Skeletal muscle satellite cell (primary cell): ENCODE measurements around the gene MRM2.

Experiments used
- H3K27me3 ChIP-seq: 2 replicates; pipeline ENCODE4 v1.7.0; 2013; ENCODE audit warnings: low read length; ENCODE audit not compliant: control insufficient read depth, insufficient read depth
- H3K36me3 ChIP-seq: 2 replicates; pipeline ENCODE4 v1.7.0; 2013; ENCODE audit warnings: mild to moderate bottlenecking, control low read depth, low read length; ENCODE audit not compliant: insufficient read depth
- H3K4me1 ChIP-seq: 2 replicates; pipeline ENCODE4 v1.7.0; 2013; ENCODE audit warnings: low read length; ENCODE audit not compliant: control insufficient read depth, insufficient read depth
- H3K4me2 ChIP-seq: 2 replicates; pipeline ENCODE4 v1.7.0; 2013; ENCODE audit warnings: mild to moderate bottlenecking, low read length
- H3K4me3 ChIP-seq: 2 replicates; pipeline ENCODE4 v1.7.0; 2013; ENCODE audit warnings: low read length
- H3K9ac ChIP-seq: 2 replicates; pipeline ENCODE4 v1.7.0; 2013; ENCODE audit warnings: mild to moderate bottlenecking, low read depth, low read length, moderate library complexity
- H3K9me3 ChIP-seq: replicated peaks from 2 replicates; pipeline ENCODE4 v1.7.0; 2013; ENCODE audit warnings: mild to moderate bottlenecking, control low read depth, low read length

Gene MRM2

DNA sequence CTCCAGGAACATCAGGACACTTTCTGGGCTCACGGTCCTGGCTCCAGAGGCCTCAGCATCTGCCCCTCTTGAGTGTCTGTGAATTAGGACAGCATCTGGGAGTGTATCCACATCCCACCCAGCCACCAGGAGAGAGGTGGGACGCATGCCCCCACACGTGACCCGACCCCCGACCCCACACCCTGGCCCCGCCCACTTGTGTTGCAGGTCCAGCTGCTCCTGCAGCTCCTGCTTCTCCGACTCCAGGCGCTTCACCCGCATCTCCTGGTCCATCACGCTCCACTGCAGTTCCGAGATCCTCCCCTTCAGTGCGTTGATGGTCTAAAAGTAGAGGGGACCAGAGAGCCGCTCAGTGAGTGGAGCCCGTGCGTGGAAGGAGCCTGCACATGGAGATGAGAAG lies 22.9 kb downstream of the MRM2 start:
- H3K36me3 ChIP-seq = peaks cover 56% of the 10 kb centered on the region
- no peak overlapping the region for H3K4me3 ChIP-seq
- no peaks in the 10 kb centered on the region for H3K4me1 ChIP-seq
- no peak overlapping the region for H3K4me2 ChIP-seq
- no peaks in the 10 kb centered on the region for H3K9me3 ChIP-seq
- H3K27me3 ChIP-seq = no peaks in the 10 kb centered on the region
- no peak overlapping the region for H3K9ac ChIP-seq

DNA sequence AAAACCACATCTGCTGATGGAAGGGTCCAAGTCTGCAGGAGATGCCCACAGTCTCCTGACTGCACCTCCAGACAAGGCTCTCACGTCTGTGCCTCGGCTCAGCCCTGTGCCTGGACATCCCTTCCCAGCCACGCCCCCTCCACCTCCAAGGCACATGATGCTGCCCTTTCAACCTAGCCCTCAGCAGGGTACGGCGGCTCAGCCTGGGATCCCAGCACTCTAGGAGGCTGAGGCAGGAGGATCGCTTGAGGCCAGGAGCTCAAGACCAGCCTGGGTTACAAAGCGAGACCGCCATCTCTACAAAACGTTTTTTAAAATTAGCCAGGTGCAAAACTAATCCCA lies 23.6 kb downstream of the MRM2 start:
- peaks cover 59% of the 10 kb centered on the region for H3K36me3 ChIP-seq
- H3K4me1 ChIP-seq = no peaks in the 10 kb centered on the region
- no peaks in the 10 kb centered on the region for H3K27me3 ChIP-seq
- no peak overlapping the region for H3K4me2 ChIP-seq
- no peak overlapping the region for H3K4me3 ChIP-seq
- no peaks in the 10 kb centered on the region for H3K9me3 ChIP-seq
- no peak overlapping the region for H3K9ac ChIP-seq

DNA sequence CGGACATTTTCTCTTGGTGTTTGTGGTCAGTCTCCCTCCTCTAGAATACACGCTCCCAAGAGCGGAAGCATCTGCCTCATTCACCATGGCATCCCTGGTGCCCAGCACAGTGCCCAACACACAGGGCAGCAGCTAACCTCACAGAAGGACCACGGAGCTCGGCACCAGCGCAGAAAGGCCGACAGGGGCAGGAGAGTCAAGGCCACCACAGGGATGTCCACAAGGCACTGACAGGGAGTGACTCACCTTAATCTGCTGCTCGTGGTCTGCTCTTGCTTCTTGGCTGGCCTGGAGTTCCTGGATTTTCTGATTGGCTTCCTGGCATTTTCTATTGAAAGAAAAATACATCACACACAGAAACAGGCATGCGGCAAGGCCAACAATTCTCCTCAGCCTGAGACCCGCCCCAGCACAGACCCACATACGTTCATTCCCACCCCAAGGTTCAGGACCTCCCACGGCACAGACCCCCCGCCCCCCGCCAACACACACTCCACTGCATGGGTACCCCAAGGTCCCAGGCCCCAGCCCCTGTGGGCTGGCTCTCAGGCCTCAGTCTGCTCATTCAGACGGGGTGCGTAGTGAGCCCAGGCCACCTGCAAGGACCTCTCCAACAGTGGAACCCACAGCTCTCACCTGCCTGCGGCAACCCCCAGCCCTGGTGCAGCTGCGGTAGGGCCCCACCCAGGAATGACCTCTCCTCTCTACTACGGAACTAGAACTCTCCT lies 24.1 kb downstream of the MRM2 start:
- Histone ChIP-seq H3K36me3 (peaks cover 57% of the 10 kb centered on the region), H3K9ac (no peak overlapping the region), H3K9me3 (no peaks in the 10 kb centered on the region), H3K27me3 (no peaks in the 10 kb centered on the region), H3K4me2 (no peak overlapping the region), H3K4me1 (no peaks in the 10 kb centered on the region), H3K4me3 (no peak overlapping the region)

DNA sequence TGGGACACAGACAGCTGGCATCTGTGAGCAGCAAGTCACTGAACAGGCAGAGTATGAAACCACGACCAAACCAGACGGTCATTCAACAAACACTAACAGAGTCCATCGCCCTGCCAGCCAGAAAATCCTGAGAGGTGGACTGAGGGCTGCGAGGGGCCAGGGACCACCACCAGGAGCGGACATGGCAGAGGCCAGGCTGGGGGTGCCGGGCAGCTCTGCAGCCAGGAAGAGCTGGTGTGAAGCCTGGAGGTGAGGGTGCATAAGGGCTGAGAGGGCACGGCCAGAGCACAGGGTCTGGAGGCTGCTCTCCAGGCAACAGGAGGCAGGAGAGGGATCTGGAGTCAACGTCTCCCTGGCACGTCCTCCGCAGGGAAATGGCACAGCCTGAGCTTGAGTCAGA lies 24.8 kb downstream of the MRM2 start:
- no peaks in the 10 kb centered on the region for H3K4me1 ChIP-seq

DNA sequence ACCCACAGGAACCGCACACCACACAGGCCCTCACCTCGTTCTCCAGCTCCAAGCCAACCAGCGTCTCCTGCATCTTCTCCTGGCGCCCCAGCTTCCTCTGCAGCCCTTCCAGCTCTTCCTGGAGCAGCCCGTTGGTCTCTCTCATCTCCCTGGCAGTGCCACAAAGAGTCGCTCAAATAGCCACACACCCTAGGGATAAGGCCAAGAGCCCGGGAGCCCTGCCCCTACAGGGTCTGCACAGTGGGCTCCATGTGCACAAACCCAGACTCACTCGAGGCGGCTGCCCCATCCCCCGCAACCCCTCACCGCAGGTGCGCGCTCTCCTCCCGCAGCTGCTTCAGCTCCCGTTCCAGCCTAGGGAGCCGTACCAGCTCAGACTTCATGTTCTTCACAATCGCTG lies 26.2 kb downstream of the MRM2 start:
- Histone ChIP-seq H3K27me3 (no peaks in the 10 kb centered on the region), H3K4me2 (no peak overlapping the region), H3K36me3 (peaks cover 56% of the 10 kb centered on the region), H3K9me3 (no peaks in the 10 kb centered on the region), H3K4me1 (no peaks in the 10 kb centered on the region), H3K4me3 (no peak overlapping the region), H3K9ac (no peak overlapping the region)

More for the DNA sequence above, 24.8 kb downstream of the MRM2 start:
- Histone ChIP-seq H3K36me3 (peaks cover 57% of the 10 kb centered on the region), H3K9me3 (no peaks in the 10 kb centered on the region), H3K4me2 (no peak overlapping the region), H3K27me3 (no peaks in the 10 kb centered on the region), H3K4me3 (no peak overlapping the region), H3K9ac (no peak overlapping the region)

DNA sequence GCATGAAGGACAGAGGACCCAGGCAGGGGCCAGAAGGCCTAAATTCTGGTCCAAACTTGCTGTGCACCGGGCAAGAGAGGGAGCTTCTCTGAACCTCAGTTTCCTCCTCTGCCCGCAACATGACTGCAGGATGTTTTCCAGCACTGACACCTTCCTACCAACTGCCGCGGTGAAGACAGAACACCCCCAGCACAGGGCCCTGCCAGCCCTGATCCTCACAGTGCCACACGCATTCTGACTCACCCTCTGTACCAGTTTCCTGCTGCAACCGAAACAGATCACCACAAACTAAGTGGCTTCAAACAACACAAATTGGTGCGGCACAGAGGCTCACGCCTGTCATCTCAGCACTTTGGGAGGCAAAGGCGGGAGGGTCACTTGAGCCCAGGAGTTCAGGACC lies 27.4 kb downstream of the MRM2 start:
- Histone ChIP-seq H3K27me3 (no peaks in the 10 kb centered on the region), H3K36me3 (peaks cover 53% of the 10 kb centered on the region), H3K4me2 (no peak overlapping the region), H3K4me3 (no peak overlapping the region), H3K9ac (no peak overlapping the region), H3K9me3 (no peaks in the 10 kb centered on the region), H3K4me1 (no peaks in the 10 kb centered on the region)

DNA sequence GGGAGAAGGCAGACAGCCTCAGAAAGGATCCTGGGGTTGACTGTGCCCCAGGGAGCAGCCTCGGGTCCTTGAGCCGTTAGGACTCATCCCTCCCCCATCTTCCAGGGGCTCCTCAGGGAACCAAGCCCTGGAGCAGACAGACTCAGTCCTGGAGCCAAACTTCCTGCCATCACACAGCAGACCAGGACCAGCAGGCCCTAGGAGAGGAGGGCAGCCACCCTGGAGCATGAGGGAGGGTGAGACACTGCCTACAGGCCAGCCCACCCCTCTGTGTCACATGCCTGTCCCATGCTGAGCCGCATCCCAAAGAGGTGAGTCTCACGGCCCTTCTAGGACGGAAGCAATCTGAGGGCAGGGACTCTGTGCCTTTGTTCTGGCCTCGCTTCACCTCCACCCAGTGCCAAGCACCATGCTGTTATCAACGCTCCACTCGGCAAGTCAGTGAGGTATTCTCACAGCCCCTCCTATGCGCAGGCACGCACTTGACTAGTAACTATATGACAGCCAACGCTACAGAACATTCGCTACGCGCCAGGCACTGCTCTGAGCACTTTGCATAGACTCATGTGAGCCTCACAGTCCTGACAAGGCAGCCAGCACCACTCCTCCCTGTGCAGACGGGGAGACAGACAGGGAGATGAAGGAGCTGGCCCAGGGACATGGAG lies 28.3 kb downstream of the MRM2 start:
- Histone ChIP-seq H3K9ac (no peak overlapping the region), H3K4me2 (no peak overlapping the region), H3K36me3 (peaks cover 53% of the 10 kb centered on the region), H3K9me3 (no peaks in the 10 kb centered on the region), H3K27me3 (no peaks in the 10 kb centered on the region), H3K4me1 (no peaks in the 10 kb centered on the region), H3K4me3 (no peak overlapping the region)

DNA sequence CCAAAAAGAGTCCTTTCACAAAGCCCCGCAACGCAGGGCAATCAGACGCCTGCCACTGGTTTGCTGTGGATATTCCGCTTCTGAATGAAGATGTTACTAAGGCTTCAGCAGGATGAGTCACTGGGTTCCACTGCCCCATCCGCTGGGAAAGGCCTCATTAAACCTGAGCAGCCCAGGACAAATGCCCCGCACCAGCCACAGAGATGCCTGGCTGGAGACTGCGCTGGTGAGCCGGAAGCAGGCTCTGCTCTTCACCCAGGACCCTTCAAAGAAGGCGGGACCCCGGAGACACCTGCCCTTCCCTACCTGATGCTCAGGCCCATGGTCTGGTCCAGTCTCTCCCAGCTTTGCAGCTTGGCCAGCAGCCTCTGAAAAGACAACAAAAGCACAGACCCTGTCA lies 29.1 kb downstream of the MRM2 start:
- H3K4me1 ChIP-seq = no peaks in the 10 kb centered on the region
- peaks cover 57% of the 10 kb centered on the region for H3K36me3 ChIP-seq
- no peaks in the 10 kb centered on the region for H3K9me3 ChIP-seq
- no peak overlapping the region for H3K4me3 ChIP-seq
- H3K4me2 ChIP-seq = no peak overlapping the region
- H3K27me3 ChIP-seq = no peaks in the 10 kb centered on the region
- no peak overlapping the region for H3K9ac ChIP-seq

DNA sequence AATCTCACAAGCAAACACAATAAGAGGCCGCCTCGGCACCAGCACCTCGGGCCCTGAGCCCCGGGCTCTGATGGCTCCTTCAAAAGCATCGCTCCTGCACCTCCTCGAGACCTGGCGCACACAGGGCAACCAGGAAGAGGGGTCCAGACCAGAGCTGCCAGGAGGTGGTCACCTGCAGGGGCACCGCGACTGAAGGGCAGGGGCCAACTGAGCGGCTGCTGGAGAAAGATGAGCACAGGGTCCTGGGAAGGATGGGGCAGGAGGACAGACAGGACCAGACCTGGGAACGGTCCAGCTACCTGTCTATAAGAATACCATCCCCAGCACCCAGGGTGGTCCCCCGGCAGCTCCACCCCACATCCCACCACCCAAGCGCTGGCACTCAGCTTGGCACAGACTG lies 30.1 kb downstream of the MRM2 start:
- Histone ChIP-seq H3K36me3 (peaks cover 53% of the 10 kb centered on the region), H3K4me1 (no peaks in the 10 kb centered on the region), H3K9me3 (no peaks in the 10 kb centered on the region), H3K9ac (no peak overlapping the region), H3K4me2 (no peak overlapping the region), H3K27me3 (no peaks in the 10 kb centered on the region), H3K4me3 (no peak overlapping the region)

DNA sequence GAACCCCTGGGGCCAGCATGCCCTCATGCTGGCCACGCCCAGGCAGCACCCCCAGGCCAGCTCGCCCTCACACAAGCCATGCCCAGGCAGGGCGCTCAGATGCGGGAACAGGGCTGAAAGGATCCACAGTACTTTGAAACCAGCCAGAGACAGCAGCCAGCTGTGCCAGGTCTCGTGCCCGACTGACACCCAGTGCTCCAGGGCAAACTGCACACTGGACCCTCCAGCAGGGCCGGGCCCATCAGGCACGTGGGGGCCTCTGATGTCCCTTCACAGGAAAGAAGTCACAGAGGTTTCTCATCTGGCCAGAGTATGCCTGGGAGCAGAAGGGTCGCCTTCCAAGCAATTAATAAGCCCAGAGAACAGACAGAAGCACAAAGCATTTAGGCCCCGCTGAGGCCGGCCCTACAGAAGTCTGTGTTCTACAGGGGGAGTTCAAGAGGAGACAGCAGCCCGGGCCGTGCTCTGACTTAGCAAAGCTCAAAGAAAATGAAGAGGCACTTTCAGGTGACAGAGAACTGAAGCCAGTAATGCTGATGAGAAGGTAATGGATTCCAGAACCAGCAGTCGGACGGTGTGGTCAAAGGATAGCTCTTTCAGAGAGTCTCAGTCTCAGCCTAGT lies 30.6 kb downstream of the MRM2 start:
- H3K4me1 ChIP-seq = no peaks in the 10 kb centered on the region
- no peak overlapping the region for H3K9ac ChIP-seq
- no peaks in the 10 kb centered on the region for H3K9me3 ChIP-seq
- peaks cover 49% of the 10 kb centered on the region for H3K36me3 ChIP-seq
- H3K27me3 ChIP-seq = no peaks in the 10 kb centered on the region
- H3K4me3 ChIP-seq = no peak overlapping the region
- H3K4me2 ChIP-seq = no peak overlapping the region

DNA sequence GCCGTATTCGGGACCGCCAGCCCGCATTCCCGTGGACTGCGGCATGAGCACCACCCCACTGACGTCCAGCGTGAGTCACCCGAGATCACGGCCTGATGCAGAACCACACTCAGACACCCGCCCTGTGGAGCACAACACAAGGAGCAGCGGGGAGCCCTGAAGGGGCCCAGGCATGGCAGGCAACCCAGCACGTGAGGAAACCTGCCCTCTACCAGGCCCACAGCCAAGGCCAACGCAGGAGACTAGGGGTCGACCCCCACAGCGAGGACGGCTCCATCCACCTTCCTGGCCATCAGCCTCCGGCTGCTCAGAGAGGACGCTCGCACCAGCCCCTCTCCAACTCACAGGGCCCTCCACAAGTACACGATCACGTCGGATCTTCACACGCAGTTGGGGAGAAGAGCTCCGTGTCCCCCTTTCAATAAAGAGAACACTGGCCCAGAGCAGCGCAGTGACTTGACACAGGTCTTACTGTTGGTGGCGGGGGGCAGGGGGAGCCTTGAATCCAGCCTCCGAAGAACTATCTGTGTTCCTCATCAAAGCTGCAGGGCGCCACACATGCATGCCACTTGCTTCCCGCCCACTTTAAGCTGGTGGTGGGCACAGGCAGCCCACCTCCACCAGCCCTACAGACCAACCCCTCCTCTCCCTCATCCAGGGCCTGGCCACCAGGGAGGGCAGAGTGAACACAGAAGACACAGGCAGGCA lies 31.3 kb downstream of the MRM2 start:
- peaks cover 42% of the 10 kb centered on the region for H3K36me3 ChIP-seq
- H3K9ac ChIP-seq = no peak overlapping the region
- no peaks in the 10 kb centered on the region for H3K9me3 ChIP-seq
- no peak overlapping the region for H3K4me2 ChIP-seq
- H3K27me3 ChIP-seq = no peaks in the 10 kb centered on the region
- H3K4me3 ChIP-seq = no peak overlapping the region
- no peaks in the 10 kb centered on the region for H3K4me1 ChIP-seq
